NT2/D1 (cell line): Measurements from ENCODE around the gene ALOX5AP.

Experiments
- SUZ12 ChIP-seq: IDR thresholded peaks from 2 replicates; pipeline ENCODE4 v1.6.1; 2011; ENCODE audit not compliant: insufficient read length, insufficient read depth; ENCODE audit errors: extremely low read depth
- YY1 ChIP-seq: IDR thresholded peaks from 2 replicates; pipeline ENCODE4 v1.6.1; 2011; ENCODE audit not compliant: insufficient read length, insufficient read depth
- ZNF274 ChIP-seq: IDR thresholded peaks from 2 replicates; pipeline ENCODE4 v1.6.1; 2011; ENCODE audit warnings: mild to moderate bottlenecking, low read depth, low read length

DNA sequence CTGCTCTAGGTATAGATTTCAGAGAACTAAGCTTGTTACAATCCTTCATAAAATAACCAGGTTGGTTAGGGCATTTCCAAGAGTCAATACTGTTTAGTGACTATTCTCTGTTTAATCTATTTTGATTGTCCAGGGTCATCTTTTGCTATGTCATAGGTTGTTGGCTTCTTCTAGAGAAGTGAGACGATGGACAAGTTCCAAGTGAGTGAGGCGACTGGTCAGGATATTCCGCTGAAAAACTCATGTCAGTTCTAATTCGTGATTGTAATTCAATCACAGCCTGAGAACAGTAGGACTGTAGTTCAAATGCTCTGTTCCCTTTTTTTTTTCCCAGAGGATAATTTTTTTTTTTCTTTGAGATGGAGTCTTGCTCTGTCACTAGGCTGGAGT, 15.8 kb upstream of the ALOX5AP start:
- TF ChIP-seq SUZ12 (no peak), YY1 (no peak), ZNF274 (no peak)
